Limb (tissue), 2 donors: ENCODE results near the gene TLR6.
"Not testable (repeated sequence)": the region's sequence is repeated elsewhere in the genome, so short reads cannot be mapped to it uniquely, and the experiment has no call there.

Experiments used
- DNase-seq, 2 donors: peaks; one replicate each; pipeline ENCODE4 v3.0.0-alpha.2; 2016; ENCODE audit errors: extremely low spot score in 2 of 2

Gene TLR6

DNA sequence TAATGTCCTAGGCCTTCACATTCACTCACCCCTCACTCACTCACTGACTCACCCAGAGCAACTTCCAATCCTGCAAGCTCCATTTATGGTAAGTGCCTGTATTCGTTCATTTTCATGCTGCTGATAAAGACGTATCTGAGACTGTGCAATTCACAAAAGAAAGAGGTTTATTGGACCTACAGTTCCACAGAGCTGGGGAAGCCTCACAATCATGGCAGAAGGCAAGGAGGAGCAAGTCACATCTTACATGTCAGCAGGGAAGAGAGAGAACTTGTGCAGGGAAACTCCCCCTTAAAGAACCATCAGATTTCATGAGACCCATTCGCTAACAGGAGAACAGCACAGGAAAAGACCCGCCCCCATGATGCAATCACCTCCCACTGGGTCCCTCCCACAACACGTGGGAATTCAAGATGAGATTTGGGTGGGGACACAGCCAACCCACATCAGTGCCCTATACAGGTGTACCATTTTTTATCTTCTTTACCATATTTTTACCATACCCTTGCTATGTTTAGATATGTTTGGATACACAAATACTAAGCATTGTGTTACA, 33.8 kb downstream of the TLR6 start:
- DNase-seq: no peak

DNA sequence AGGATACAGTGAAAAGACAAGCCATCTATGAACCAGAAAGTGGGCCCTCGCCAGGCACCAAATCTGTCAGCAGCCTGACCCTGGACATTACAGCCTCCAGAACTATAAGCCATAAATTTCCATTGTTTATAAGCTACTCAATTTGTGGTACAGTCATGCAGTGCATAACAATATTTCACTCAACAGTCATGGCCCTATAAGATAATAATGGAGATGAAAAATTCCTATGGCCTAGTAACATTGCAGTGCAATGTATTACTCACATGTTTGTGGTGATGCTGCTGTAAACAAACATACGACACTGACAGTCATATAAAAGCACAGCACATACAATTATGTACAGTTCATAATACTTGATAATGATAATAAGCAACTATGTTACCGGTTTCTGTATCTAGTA, 34.9 kb downstream of the TLR6 start:
- no peak for DNase-seq

DNA sequence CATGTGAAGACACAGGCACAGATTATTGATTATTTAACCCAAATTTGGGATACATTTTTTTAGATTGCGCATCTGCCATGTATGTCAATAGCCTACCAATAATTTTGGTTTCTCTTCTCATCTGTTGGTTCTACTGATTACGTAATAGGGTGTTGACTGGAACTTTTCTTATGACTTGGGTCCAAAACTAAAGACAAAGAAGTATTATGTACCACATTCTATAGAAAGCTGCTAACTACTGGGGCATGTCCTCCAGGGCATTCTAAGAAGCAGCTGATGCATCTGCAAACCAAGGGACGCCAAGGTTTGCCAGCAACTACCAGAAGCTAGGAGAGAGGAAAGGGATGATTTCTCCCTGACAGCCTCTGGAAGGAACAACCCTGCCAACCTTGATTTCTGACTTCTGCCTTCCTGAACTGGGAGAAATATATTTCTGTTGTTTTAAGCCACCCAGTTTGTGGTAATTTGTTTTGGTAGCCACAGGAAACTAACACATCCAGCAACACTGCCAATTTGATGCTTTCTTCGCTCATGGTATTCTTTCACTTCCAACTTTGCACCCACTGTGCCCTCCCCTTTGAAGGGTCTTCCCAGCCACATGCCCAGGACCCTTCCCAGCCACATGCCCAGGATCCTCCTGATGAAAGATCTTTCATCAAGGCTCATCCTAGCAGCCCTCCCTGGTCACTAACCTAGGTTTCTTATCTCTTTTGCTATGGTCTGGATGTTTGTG, 36.1 kb downstream of the TLR6 start:
- no peak for DNase-seq

DNA sequence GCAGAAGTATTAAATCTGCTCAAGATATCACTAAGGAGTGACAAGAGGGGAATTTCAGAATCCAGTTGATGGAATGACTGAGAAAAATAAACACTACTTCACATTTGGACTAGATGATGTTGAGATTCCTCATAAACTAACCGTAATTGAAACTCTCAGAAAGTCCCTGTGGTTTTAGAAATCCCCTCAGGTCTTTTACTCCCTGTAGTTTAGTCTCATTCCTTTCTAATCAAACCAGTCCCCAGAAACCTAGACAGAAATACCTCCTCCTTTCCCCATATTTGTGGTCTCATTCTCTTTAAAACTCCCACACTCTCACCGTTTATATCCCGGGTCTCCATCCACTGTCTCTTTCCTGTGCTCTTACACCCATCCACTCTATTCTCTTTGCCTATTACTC, 37.0 kb downstream of the TLR6 start:
- DNase-seq: no peak

DNA sequence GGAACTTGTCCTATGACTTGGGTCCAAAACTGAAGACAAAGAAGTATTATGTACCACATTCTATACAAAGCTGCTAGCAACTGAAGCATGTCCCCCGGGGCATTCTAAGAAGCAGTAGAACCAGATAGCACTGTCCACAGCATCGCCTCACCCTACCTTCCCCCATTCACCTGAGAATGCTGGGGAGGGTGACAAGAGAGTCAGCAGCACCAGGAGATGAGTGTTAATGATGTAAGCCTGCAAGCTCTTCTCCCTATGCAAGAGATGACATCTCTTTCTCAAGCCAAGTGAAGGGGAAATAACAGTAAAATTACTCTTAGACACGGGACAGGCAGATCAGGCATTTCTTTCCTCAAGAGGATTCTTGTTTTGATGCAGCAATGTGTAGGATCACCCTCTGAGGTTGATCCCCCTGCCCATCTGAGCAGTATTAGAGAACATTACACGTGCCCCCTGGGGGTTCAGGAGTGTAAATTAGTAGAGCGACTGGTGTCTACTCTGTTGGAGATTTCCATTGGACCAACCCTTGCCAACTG, 38.1 kb downstream of the TLR6 start:
- DNase-seq: no peak

GRCh38 chr4:38815885-38816782, 40.5 kb downstream of the TLR6 start:
- DNase-seq: no peak

DNA sequence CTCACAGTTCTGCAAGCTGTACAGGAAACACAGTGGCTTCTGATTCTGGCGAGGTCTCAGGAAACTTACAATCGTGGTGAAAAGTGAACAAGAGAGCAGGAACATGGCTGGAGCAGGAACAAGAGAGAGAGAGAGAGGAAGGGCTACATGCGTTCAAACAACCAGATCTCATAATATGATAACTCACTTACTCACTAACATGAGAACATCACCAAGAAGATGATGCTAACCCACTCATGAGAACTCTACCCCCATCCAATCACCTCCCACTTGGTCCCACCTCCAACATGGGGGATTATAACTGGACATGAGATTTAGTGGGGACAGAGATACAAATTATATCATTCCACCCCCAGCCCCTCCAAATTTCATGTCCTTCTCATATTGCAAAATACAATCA, 42.2 kb downstream of the TLR6 start:
- no peak for DNase-seq

GRCh38 chr4:38811297-38811696, 45.3 kb downstream of the TLR6 start:
- no peak for DNase-seq

DNA sequence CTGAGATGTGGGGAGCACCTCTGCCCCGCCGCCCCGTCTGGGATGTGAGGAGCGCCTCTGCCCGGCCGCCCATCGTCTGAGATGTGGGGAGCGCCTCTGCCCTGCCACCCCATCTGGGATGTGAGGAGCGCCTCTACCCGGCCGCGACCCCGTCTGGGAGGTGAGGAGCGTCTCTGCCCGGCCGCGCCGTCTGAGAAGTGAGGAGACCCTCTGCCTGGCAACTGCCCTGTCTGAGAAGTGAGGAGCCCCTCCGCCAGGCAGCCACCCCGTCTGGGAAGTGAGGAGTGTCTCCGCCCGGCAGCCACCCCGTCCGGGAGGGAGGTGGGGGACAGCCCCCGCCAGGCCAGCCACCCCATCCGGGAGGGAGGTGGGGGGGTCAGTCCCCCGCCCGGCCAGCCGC, 49.2 kb downstream of the TLR6 start:
- DNase-seq: not testable (repeated sequence)

GRCh38 chr4:38806251-38806650, 50.4 kb downstream of the TLR6 start:
- DNase-seq: not testable (repeated sequence)

GRCh38 chr4:38805530-38806145, 51.0 kb downstream of the TLR6 start:
- no peak for DNase-seq

DNA sequence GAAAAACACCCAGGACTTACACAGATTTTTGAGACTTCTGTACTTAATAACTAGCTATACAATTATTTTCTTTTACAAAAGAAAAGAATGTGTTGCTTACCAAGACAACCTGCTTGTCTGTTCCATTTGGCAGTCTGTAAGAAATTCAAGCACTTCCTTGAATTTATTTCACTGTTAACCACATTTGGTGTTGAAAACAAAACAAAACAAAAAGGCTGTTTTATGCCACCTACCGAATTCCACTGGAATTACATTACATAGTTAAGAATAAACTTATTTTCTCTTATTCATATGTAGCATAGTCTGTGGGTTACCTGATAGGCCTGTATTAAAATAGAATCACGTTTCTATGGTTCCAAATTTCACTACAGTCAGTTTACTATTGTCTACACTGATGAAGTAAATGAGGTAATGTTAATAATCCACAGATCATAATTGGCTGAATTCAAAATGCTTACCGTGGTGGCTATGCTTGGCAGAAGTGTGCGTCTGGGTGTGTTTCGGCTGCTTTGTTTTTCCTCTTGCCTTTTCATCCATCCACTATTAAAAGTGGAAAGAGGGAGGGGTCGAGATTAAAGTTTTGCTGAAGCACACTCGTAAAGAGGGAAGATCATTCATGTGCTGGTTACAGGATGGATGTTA, 51.8 kb downstream of the TLR6 start, which contains the start of gene TLR1:
Gene TLR1, minus strand, starts transcription at position 138 of the 642 bp plus-strand sequence. CDS start 5,960 bp downstream, outside the sequence.
- DNase-seq: peak in 1 of 2 donors; percentile 63

- peak in 1 of 2 donors; percentile 10 for DNase-seq
These were observed 52.6 kb downstream of the TLR6 start for GRCh38 chr4:38803833-38804653.

- no peak for DNase-seq
These were observed 53.9 kb downstream of the TLR6 start for GRCh38 chr4:38802561-38803355.

- no peak for DNase-seq
These were observed 55.6 kb downstream of the TLR6 start for GRCh38 chr4:38800961-38801450.

DNA sequence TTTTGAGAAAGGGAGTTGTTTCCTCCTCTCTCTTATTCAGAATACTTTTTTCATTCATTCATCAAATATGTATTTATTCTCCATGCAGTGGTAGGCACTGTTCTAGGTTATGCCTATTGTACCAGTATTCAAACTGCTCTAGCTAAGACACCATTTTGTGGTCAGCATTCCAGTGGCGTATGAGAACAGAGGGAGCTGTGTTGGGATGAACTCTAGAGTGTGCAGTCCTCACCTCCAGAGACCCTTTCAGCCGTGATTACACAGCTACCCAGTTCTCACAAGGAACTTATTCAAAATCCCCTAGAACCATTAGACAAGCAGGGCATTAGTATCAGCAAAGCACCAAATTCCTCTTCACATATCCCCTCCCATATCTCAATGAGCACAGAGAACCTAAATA, 56.3 kb downstream of the TLR6 start:
- DNase-seq: no peak

DNA sequence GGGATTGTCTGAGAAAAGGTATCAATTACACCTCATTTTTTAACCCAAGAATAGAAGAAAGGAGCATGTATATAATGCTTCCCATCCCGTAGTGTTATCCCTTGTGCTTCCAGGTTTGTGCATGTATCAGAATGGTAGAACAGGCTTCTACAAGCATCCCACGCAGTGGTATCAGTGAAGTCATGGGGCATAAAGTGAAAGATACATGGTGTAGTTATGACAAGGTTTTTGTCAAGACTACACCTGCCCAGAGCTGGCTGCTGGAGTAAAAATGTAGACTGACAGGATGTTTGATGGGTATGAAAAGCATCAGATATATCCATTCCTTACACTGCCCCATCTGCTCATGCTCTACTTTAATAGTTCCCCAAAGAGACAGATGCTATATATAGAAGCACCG, 61.5 kb downstream of the TLR6 start:
- no peak for DNase-seq

- DNase-seq: no peak
These were observed 62.6 kb downstream of the TLR6 start for GRCh38 chr4:38794051-38794450.

GRCh38 chr4:38791010-38791409, 65.6 kb downstream of the TLR6 start:
- DNase-seq: no peak
